RWPE1 (cell line): ENCODE measurements around the gene OR52K2.
"Not testable (repeated sequence)": the region's sequence is repeated elsewhere in the genome, so short reads cannot be mapped to it uniquely, and the experiment has no call there.

ENCODE experiments used
- CTCF ChIA-PET: fragments of 350-600 bp; sonication (Branson Sonifier 250); formaldehyde crosslinking; extraction: SDS; loops from one replicate; lab custom pipeline; 2021; lab: Yijun Ruan, JAX
- POLR2A ChIA-PET: fragments of 400-600 bp; formaldehyde crosslinking; extraction: SDS; loops from one replicate; lab custom pipeline; 2020; ENCODE audit warnings: antibody characterized with exemption; ENCODE audit not compliant: low non-redundant PET; lab: Yijun Ruan, JAX
- DNase-seq: peaks from one replicate; pipeline ENCODE4 v3.0.0; 2012; ENCODE audit warnings: low spot score
- H3K27ac ChIP-seq: fragments of 450-650 bp; 2 replicates; pipeline ENCODE4 v1.5.1; 2017
- TF ChIP-seq, protein P1 (sequence below): fragments of 450-650 bp; conservative IDR thresholded peaks from 2 replicates; pipeline ENCODE4 v1.5.1; 2017; ENCODE audit warnings: low read depth, mild to moderate bottlenecking

OR52K2 gene

GRCh38 chr11:4467811-4468606, 18.9 kb downstream of the OR52K2 start:
- CTCF ChIA-PET = no interaction called here

DNA sequence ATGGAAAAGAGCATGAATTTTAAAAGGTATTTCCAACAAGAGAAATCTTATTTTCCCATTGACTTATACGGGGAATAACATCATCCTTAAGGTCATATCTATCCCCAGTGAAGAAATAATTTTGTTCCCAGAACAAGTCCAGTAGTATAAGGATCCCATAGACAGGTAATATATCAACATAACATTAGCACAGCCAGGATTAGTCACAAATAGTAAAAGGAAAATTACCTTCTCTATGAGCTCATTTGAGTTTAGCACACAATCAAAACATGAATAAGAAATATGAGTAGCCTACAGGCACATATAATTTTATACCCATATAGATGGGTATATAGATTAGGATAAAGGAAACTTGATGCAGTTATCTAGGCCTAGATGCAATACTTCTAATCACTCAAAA, 30.5 kb downstream of the OR52K2 start:
- POLR2A ChIA-PET = no interaction called here
- CTCF ChIA-PET = no interaction called here
- TF ChIP-seq, protein P1, sequence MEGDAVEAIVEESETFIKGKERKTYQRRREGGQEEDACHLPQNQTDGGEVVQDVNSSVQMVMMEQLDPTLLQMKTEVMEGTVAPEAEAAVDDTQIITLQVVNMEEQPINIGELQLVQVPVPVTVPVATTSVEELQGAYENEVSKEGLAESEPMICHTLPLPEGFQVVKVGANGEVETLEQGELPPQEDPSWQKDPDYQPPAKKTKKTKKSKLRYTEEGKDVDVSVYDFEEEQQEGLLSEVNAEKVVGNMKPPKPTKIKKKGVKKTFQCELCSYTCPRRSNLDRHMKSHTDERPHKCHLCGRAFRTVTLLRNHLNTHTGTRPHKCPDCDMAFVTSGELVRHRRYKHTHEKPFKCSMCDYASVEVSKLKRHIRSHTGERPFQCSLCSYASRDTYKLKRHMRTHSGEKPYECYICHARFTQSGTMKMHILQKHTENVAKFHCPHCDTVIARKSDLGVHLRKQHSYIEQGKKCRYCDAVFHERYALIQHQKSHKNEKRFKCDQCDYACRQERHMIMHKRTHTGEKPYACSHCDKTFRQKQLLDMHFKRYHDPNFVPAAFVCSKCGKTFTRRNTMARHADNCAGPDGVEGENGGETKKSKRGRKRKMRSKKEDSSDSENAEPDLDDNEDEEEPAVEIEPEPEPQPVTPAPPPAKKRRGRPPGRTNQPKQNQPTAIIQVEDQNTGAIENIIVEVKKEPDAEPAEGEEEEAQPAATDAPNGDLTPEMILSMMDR = no peak
- DNase-seq = no peak
- no peak overlapping the region for H3K27ac ChIP-seq

More at GRCh38 chr11:4467811-4468606, 18.9 kb downstream of the OR52K2 start:
- no peak overlapping the region for H3K27ac ChIP-seq
- DNase-seq = no peak
- TF ChIP-seq, protein P1 = no peak
- POLR2A ChIA-PET = no interaction called here

GRCh38 chr11:4480577-4481239, 31.6 kb downstream of the OR52K2 start:
- CTCF ChIA-PET = no interaction called here
- no peak overlapping the region for H3K27ac ChIP-seq
- POLR2A ChIA-PET = no interaction called here
- TF ChIP-seq, protein P1 = no peak
- DNase-seq = peak; percentile 46

- no peak overlapping the region for H3K27ac ChIP-seq
- ChIA-PET CTCF (no interaction called here), POLR2A (no interaction called here)
- no peak for DNase-seq
- TF ChIP-seq, protein P1 = no peak
Measured at GRCh38 chr11:4481240-4481582, 32.1 kb downstream of the OR52K2 start.

DNA sequence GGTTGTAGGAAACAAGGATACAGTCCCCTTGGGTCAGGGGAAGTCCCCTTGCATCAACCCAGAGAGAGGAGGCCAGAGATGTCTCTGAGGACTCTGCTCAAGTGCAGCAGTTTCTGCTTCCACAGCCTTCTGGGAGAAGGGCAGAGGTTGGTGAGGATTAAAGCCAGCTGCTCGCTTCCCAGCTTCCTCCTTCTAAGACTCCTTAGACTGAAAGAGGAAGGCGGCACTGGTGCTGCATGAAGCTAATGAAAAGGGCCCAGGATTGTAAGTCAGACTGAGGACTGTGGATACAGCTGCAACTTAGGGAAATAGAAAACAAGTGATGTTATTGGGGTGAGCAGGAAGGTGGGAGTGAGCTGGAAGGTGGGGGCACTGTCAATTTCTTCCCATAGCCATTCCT, 33.4 kb downstream of the OR52K2 start, which contains the start of gene OR52K1:
Gene OR52K1, plus strand, starts transcription at position 202 of the 400 bp plus-strand sequence. CDS start 6,255 bp downstream, outside the sequence.
- CTCF ChIA-PET = no interaction called here
- POLR2A ChIA-PET = no interaction called here
- no peak within 1 kb of the TSS for H3K27ac ChIP-seq
- TF ChIP-seq, protein P1 = no peak
- no peak for DNase-seq

DNA sequence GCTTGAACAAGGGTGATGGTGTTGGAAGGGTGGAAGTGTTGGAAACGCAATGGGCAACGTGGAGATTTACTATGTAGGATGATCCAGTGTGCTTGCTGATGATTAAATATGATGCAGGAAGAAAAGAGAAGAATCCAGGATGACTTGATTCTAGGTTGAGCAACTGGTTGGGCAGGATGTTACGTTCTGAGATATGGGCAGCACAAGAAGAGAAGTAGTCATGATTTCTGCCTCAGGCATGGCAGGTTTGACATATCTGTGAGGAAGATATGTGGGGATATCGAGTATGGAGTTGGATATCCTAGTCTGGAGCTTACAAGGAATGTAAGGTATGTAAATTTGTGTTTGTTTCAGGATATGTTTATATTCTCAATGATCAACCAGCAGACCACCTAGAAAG, 35.2 kb downstream of the OR52K2 start:
- POLR2A ChIA-PET = no interaction called here

DNA sequence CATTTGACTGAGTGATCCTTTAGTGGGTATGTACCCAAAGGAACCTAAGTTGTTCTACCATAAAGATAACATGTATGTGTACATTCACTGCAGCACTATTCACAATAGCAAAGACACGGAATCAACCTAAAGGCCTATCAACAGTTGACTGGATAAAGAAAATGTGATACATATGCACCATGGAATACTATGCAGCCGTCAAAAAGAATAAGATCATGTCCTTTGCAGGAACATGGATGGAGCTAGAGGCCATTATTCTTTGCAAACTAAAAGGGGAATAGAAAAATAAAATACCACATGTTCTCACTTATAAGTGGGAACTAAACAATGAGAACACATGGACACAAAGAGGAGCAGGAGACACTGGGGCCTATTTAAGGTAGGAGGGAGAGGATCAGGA, 42.3 kb downstream of the OR52K2 start:
- CTCF ChIA-PET = interaction anchor here (0.6 kb wide), 1 partner anchor 118 kb away, joined by 3 read pairs; no protein-coding TSS in a partner anchor
- DNase-seq, H3K27ac ChIP-seq, POLR2A ChIA-PET: not testable (repeated sequence)

More for the DNA sequence above, 35.2 kb downstream of the OR52K2 start:
- no peak overlapping the region for H3K27ac ChIP-seq
- no peak for DNase-seq
- TF ChIP-seq, protein P1 = no peak
- CTCF ChIA-PET = no interaction called here
